H1 (cell line): ENCODE data around the gene ARHGEF4. TPM values are rescaled to one million over a fixed set of nuclear protein-coding genes. Genes with fewer than 3 reads are reported as not detected.

Experiments
- CTCF ChIA-PET: fragments of 300-600 bp; sonication (Branson Sonifier 250); formaldehyde crosslinking; loops from one replicate; lab custom pipeline; 2021; ENCODE audit not compliant: partially characterized antibody; lab: Charles Lee
- POLR2A ChIA-PET: fragments of 300-600 bp; sonication (Branson Sonifier 250); formaldehyde crosslinking; loops from one replicate; lab custom pipeline; 2021; ENCODE audit warnings: inconsistent platforms; ENCODE audit not compliant: partially characterized antibody; lab: Charles Lee
- DNase-seq, 2 experiments: peaks; one replicate each; pipeline versions ENCODE4 v3.0.0 to v3.0.0-alpha.2; 2010 to 2022; ENCODE audit warnings: low spot score in 2 of 2, low read depth in 1 of 2, mixed read lengths in 1 of 2
- FAIRE-seq: peaks from 2 replicates; lab custom pipeline; 2011; peaks lifted over from hg19 to GRCh38; lab: Jason Lieb, UNC
- H2AFZ ChIP-seq: 2 replicates; pipeline ENCODE4 v1.8.1; 2012; ENCODE audit warnings: low read length, inconsistent platforms
- H2AK5ac ChIP-seq: 2 replicates; pipeline ENCODE4 v1.6.1; 2013; ENCODE audit warnings: low read depth, low read length
- H2BK120ac ChIP-seq: replicated peaks from 2 replicates; pipeline ENCODE3; 2013; ENCODE audit warnings: low read depth, low read length, inconsistent platforms
- H2BK12ac ChIP-seq: 2 replicates; pipeline ENCODE4 v1.6.1; 2013; ENCODE audit warnings: low read depth, low read length
- H2BK15ac ChIP-seq: 2 replicates; pipeline ENCODE4 v1.6.1; 2013; ENCODE audit warnings: low read length
- H2BK20ac ChIP-seq: 2 replicates; pipeline ENCODE4 v1.6.1; 2013; ENCODE audit warnings: low read length
- H2BK5ac ChIP-seq: 2 replicates; pipeline ENCODE4 v1.6.1; 2013; ENCODE audit warnings: low read depth, low read length
- H3K14ac ChIP-seq: 2 replicates; pipeline ENCODE4 v1.6.1; 2013; ENCODE audit warnings: inconsistent platforms; ENCODE audit not compliant: insufficient read length
- H3K18ac ChIP-seq: 2 replicates; pipeline ENCODE4 v1.6.1; 2013; ENCODE audit warnings: low read length; ENCODE audit errors: extremely low read depth
- H3K23ac ChIP-seq: 2 replicates; pipeline ENCODE4 v1.6.1; 2013; ENCODE audit warnings: inconsistent platforms; ENCODE audit not compliant: insufficient read length
- H3K23me2 ChIP-seq: 2 replicates; pipeline ENCODE4 v1.6.1; 2013; ENCODE audit warnings: low read depth, low read length
- H3K27ac ChIP-seq: 2 replicates; pipeline ENCODE4 v1.6.1; 2011; ENCODE audit warnings: low read depth, low read length, inconsistent platforms
- H3K27me3 ChIP-seq, 4 experiments: replicated peaks in 1 of 4; 1 replicate in 1 of 4; 2 replicates in 3 of 4; pipeline versions ENCODE4 v1.6.1 to v1.8.1; 2011 to 2013; ENCODE audit warnings: low read length in 3 of 4, mild to moderate bottlenecking in 3 of 4, inconsistent platforms in 2 of 4, mixed read lengths in 2 of 4, moderate library complexity in 1 of 4; ENCODE audit not compliant: control insufficient read depth in 3 of 4, insufficient read depth in 3 of 4; ENCODE audit errors: extremely low read depth in 1 of 4
- H3K36me3 ChIP-seq, 4 experiments: 2 replicates each; pipeline versions ENCODE4 v1.6.1 to v1.8.1; 2011 to 2013; ENCODE audit warnings: mild to moderate bottlenecking in 4 of 4, low read length in 3 of 4, moderate library complexity in 2 of 4, control low read depth in 1 of 4, inconsistent platforms in 1 of 4; ENCODE audit not compliant: insufficient read depth in 4 of 4, control insufficient read depth in 2 of 4
- H3K4ac ChIP-seq: replicated peaks from 2 replicates; pipeline ENCODE3; 2013; ENCODE audit warnings: low read length, low read depth, mixed read lengths, inconsistent platforms; ENCODE audit not compliant: insufficient read length
- H3K4me1 ChIP-seq, 4 experiments: replicated peaks in 1 of 4; 1 replicate in 1 of 4; 2 replicates in 3 of 4; pipeline versions ENCODE4 v1.6.1 to v1.8.1; 2011 to 2013; ENCODE audit warnings: low read length in 3 of 4, inconsistent platforms in 2 of 4, mixed read lengths in 1 of 4; ENCODE audit not compliant: insufficient read depth in 4 of 4, control insufficient read depth in 3 of 4
- H3K4me2 ChIP-seq, 2 experiments: 2 replicates each; pipeline versions ENCODE4 v1.6.1 to v1.8.1; 2011 to 2013; ENCODE audit warnings: low read depth in 2 of 2, low read length in 2 of 2, control low read depth in 1 of 2, inconsistent platforms in 1 of 2, mild to moderate bottlenecking in 1 of 2; ENCODE audit not compliant: insufficient read depth in 1 of 2
- H3K4me3 ChIP-seq, 4 experiments: fragments of 200-600, 300-600 bp in 1 of 4; sonication (generic), shearing (Covaris generic), sonication (Bioruptor Twin) in 1 of 4; 2 replicates each; pipeline versions ENCODE4 v1.5.1 to v1.8.1; 2011 to 2016; ENCODE audit warnings: low read length in 4 of 4, low read depth in 3 of 4, control low read depth in 2 of 4, inconsistent platforms in 2 of 4, mild to moderate bottlenecking in 2 of 4, mixed read lengths in 1 of 4, moderate library complexity in 1 of 4; ENCODE audit not compliant: insufficient read depth in 2 of 4; ENCODE audit errors: extremely low read depth in 1 of 4
- H3K56ac ChIP-seq: replicated peaks from 2 replicates; pipeline ENCODE3; 2013; ENCODE audit warnings: low read depth, mild to moderate bottlenecking, mixed read lengths, low read length, inconsistent platforms; ENCODE audit not compliant: insufficient read length
- H3K79me1 ChIP-seq: 2 replicates; pipeline ENCODE4 v1.6.1; 2013; ENCODE audit warnings: low read depth, low read length, control low read depth
- H3K79me2 ChIP-seq, 2 experiments: 2 replicates each; pipeline versions ENCODE4 v1.6.1 to v1.8.1; 2012 to 2013; ENCODE audit warnings: low read length in 2 of 2, mild to moderate bottlenecking in 2 of 2, inconsistent platforms in 1 of 2; ENCODE audit not compliant: insufficient read depth in 2 of 2, control insufficient read depth in 1 of 2
- H3K9ac ChIP-seq, 4 experiments: replicated peaks in 1 of 4; 1 replicate in 1 of 4; 2 replicates in 3 of 4; pipeline versions ENCODE4 v1.6.1 to v1.8.1; 2011 to 2013; ENCODE audit warnings: low read depth in 3 of 4, low read length in 3 of 4, control low read depth in 2 of 4, mild to moderate bottlenecking in 2 of 4, moderate library complexity in 2 of 4, inconsistent platforms in 1 of 4; ENCODE audit errors: extremely low read depth in 1 of 4
- H3K9me3 ChIP-seq, 2 experiments: 2 replicates each; pipeline versions ENCODE4 v1.6.1 to v1.8.1; 2012 to 2013; ENCODE audit warnings: mild to moderate bottlenecking in 2 of 2, moderate library complexity in 2 of 2, control low read depth in 1 of 2, inconsistent platforms in 1 of 2, low read depth in 1 of 2, low read length in 1 of 2, mixed read lengths in 1 of 2; ENCODE audit not compliant: insufficient read depth in 2 of 2
- H4K20me1 ChIP-seq, 2 experiments: replicated peaks in 1 of 2; 2 replicates each; pipeline versions ENCODE3 to v1.8.1; 2011 to 2013; ENCODE audit warnings: inconsistent platforms in 2 of 2, low read length in 2 of 2, mild to moderate bottlenecking in 1 of 2; ENCODE audit not compliant: insufficient read depth in 2 of 2, control insufficient read depth in 1 of 2
- H4K5ac ChIP-seq: 2 replicates; pipeline ENCODE4 v1.6.1; 2013; ENCODE audit warnings: low read length, low read depth, mixed read lengths, inconsistent platforms; ENCODE audit not compliant: insufficient read length
- H4K8ac ChIP-seq: 2 replicates; pipeline ENCODE4 v1.8.0; 2013; ENCODE audit warnings: mild to moderate bottlenecking, moderate library complexity, low read length, inconsistent platforms; ENCODE audit not compliant: insufficient read depth; ENCODE audit errors: extremely low read depth
- H4K91ac ChIP-seq: replicated peaks from 2 replicates; pipeline ENCODE3; 2013; ENCODE audit warnings: low read length, mixed read lengths, inconsistent platforms; ENCODE audit not compliant: insufficient read length
- BRCA1 ChIP-seq: IDR thresholded peaks from 2 replicates; pipeline ENCODE4 v1.6.1; 2012; ENCODE audit warnings: low read depth, low read length, improper control_type of control experiment
- CHD2 ChIP-seq: IDR thresholded peaks from 2 replicates; pipeline ENCODE4 v1.6.1; 2012; ENCODE audit warnings: low read length, improper control_type of control experiment
- CTCF ChIP-seq, 3 experiments: IDR thresholded peaks; 1 replicate in 2 of 3; 2 replicates in 1 of 3; pipeline versions ENCODE4 v1.5.1 to v1.6.1; 2011; ENCODE audit warnings: low read length in 3 of 3, mild to moderate bottlenecking in 3 of 3, inconsistent platforms in 2 of 3, low read depth in 1 of 3, moderate library complexity in 1 of 3; ENCODE audit not compliant: insufficient read depth in 1 of 3; ENCODE audit errors: control extremely low read depth in 1 of 3
- FOSL1 ChIP-seq: IDR thresholded peaks from 2 replicates; pipeline ENCODE4 v1.6.1; 2011; ENCODE audit warnings: mild to moderate bottlenecking, low read depth, low read length, moderate library complexity; ENCODE audit not compliant: insufficient read depth
- GABPA ChIP-seq: IDR thresholded peaks from 2 replicates; pipeline ENCODE4 v1.6.1; 2011; ENCODE audit warnings: mild to moderate bottlenecking, low read length, moderate library complexity, borderline replicate concordance; ENCODE audit not compliant: insufficient read depth
- HDAC6 ChIP-seq: IDR thresholded peaks from one replicate; pipeline ENCODE4 v1.7.1; 2012; ENCODE audit warnings: low read depth, mild to moderate bottlenecking, inconsistent platforms, low read length, moderate library complexity
- NRF1 ChIP-seq: IDR thresholded peaks from 2 replicates; pipeline ENCODE4 v1.6.1; 2011; ENCODE audit warnings: mild to moderate bottlenecking, low read depth, low read length, improper control_type of control experiment
- SRF ChIP-seq: IDR thresholded peaks from 2 replicates; pipeline ENCODE4 v1.6.1; 2011; ENCODE audit warnings: mild to moderate bottlenecking, low read depth, low read length, moderate library complexity
- ZNF274 ChIP-seq: IDR thresholded peaks from 2 replicates; pipeline ENCODE4 v1.7.0; 2012; ENCODE audit warnings: low read length, borderline replicate concordance; ENCODE audit errors: extremely low read depth
- WGBS, 2 experiments: shearing (Covaris generic) in 1 of 2; methylation state at CpG; one replicate each; pipeline versions ENCODE4 v1.1.6 to v1.1.7; 2013 to 2015; ENCODE audit warnings: low lambda C conversion rate in 2 of 2, mixed read lengths in 2 of 2, inconsistent platforms in 1 of 2, low coverage in 1 of 2, missing lambda C conversion rate in 1 of 2; ENCODE audit not compliant: insufficient replicate concordance in 2 of 2, insufficient coverage in 1 of 2, insufficient read length in 1 of 2; ENCODE audit errors: extremely low coverage in 1 of 2, missing lambda C conversion rate in 1 of 2; 5-methylcytosine and 5-hydroxymethylcytosine counted together
- polyA plus RNA-seq, 7 experiments: library from polyadenylated mRNA; depleted of rRNA in 3 of 7; stranded (reverse) in 5 of 7; unstranded in 2 of 7; fragments of >200 nt in 5 of 7; fragments of 200-250 nt in 2 of 7; gene quantifications; 1 replicate in 5 of 7; 2 replicates in 1 of 7; 4 replicates in 1 of 7; pipeline versions ENCODE4 v1.2.1 to v1.2.3, GENCODE V29; 2011 to 2013; ENCODE audit warnings: missing spikeins in 2 of 7, mixed read lengths in 2 of 7
- total RNA-seq: library from RNA; stranded (reverse); fragmentation: NEBNext Ultra II Directional; extraction: Animal tissue kit (Norgen Biotek cat#: 25700); gene quantifications from 2 replicates; pipeline ENCODE4 v1.2.1, GENCODE V29; 2021

ARHGEF4 gene
- total and polyA plus RNA-seq, 2 of the 8 experiments (the other 6 are each of a cell fraction or from before 2014, with no cell fraction given): 10.6 to 14.6 TPM

DNA sequence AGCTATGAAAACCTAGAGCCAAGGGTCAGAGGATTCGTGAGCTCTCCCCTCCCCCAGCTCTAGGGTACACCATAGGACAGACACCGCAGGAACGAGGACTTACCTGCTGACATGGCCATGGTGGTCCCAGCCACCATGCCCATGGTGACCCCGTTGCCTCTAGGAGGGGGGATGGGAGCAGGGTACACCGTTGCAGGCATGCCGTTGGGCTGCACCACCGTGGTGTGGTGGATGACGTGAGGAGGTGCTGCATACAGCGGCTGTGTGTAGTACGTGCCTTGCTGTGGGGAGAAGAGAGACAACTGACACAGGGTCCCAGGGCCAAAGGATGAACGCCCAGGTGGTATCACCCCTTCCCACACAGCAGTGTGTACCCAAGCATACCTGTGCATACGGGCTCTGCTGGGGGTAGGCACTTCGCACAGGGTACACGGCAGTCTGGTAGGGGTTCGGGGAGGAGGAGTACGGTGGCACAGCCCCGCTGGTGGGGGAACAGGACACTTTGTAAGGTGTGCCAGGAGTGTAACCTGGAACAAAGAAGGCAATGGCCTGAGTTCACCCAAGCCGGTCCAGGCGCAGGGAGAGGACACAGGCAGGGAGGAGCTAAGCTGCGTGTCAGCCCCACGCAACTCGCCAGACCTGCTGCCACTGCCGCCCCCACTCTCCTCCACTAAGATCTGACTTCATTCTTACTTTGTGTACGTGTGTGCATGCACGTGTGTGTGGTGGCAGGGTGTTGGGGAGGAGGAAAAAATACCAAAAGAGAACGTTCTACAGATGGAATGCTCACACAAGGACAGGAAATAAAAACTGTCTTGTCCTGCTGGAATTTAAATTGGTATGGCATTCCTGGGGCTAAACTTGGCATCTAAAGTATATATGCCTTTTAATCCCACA is 218.7 kb downstream of the ARHGEF4 start:
- Histone ChIP-seq H4K5ac (no peak overlapping the region), H3K23me2 (no peaks in the 10 kb centered on the region), H3K79me2 (peaks cover 0 to 54% of the 10 kb centered on the region in 2 experiments), H2AFZ (no peak overlapping the region), H4K20me1 (peaks cover 24 to 37% of the 10 kb centered on the region in 2 experiments), H4K8ac (no peak overlapping the region), H2BK5ac (0 out of 2 replicates have a peak overlapping the region, but pooled peaks have one; percentile 35), H3K18ac (no peak overlapping the region), H4K91ac (no peak overlapping the region), H3K27me3 (no peaks in the 10 kb centered on the region), H2AK5ac (no peak overlapping the region), H3K14ac (no peak overlapping the region), H3K4me3 (no peak overlapping the region), H3K36me3 (peaks cover 11 to 77% (median 49%) of the 10 kb centered on the region in 4 experiments; a peak in 7 of 8 replicates), H3K9me3 (no peaks in the 10 kb centered on the region), H2BK120ac (no peak overlapping the region), H3K23ac (no peak overlapping the region), H2BK20ac (no peak overlapping the region), H2BK15ac (no peak overlapping the region), H3K56ac (no peak overlapping the region), H3K4me1 (peaks cover 0 to 2% (median 0%) of the 10 kb centered on the region in 4 experiments; a peak in 1 of 7 replicates), H3K27ac (no peak overlapping the region), H3K4me2 (no peak overlapping the region), H3K79me1 (peaks cover 22% of the 10 kb centered on the region), H2BK12ac (no peak overlapping the region; the same call in 1 of the 2 replicates), H3K9ac (no peak overlapping the region), H3K4ac (no peak overlapping the region)
- DNase-seq: no peak
- CTCF ChIA-PET: interaction anchor here (0.6 to 2.0 kb wide), 4 partner anchors 14 to 62 kb away, joined by 3 to 8 read pairs (median 6); no protein-coding TSS in a partner anchor
- POLR2A ChIA-PET: interaction anchor here (1.1 to 1.8 kb wide), 3 partner anchors 11 to 38 kb away, joined by 4 read pairs; partner anchors contain the start of gene FAM168B
- no peak for FAIRE-seq
- WGBS, 2 experiments: 94% methylated on average over 26 of the region's 26 CpGs; no CpG with 5 or more reads in 1 of the 2 experiments
- no peak for TF ChIP-seq FOSL1
- no peak for TF ChIP-seq ZNF274
- no peak for TF ChIP-seq BRCA1
- TF ChIP-seq SRF: no peak
- no peak for TF ChIP-seq GABPA
- no peak for TF ChIP-seq HDAC6
- TF ChIP-seq CTCF (IDR thresholded peaks at IDR 0.05; ENCODE audit: control extremely low read depth in 1 of 3, insufficient read depth in 1 of 3, low read depth in 1 of 3, low read length in 3 of 3): no peak
- TF ChIP-seq NRF1: no peak
- no peak for TF ChIP-seq CHD2
